ENCODE results near the gene CCDC149. TPM values are rescaled to one million over a fixed set of nuclear protein-coding genes. Genes with fewer than 3 reads are reported as not detected.

CCDC149 gene
- total and polyA plus RNA-seq, 9 of the 15 experiments (the other 6 are each of a cell fraction or from before 2014, with no cell fraction given): 0.04 to 0.18 TPM; not detected in 7

- TF ChIP-seq ZBTB40 (IDR thresholded peaks at IDR 0.05) (no peak), ZBTB40 (CRISPR knock-in tag; IDR thresholded peaks at IDR 0.05) (no peak), MAZ (CRISPR knock-in tag; conservative IDR thresholded peaks at IDR 0.05 in 1 of 2, IDR thresholded peaks at IDR 0.05 in 1 of 2) (no peak), SNIP1 (IDR thresholded peaks at IDR 0.05; ENCODE audit: low read depth) (no peak), ZBTB43 (CRISPR knock-in tag; IDR thresholded peaks at IDR 0.05) (no peak), MTA1 (IDR thresholded peaks at IDR 0.05; ENCODE audit: borderline replicate concordance) (no peak), ZNF347 (CRISPR knock-in tag; IDR thresholded peaks at IDR 0.05; ENCODE audit: low read depth) (no peak), HOMEZ (CRISPR knock-in tag; IDR thresholded peaks at IDR 0.05) (no peak), ETS2 (tag; IDR thresholded peaks at IDR 0.05; ENCODE audit: borderline replicate concordance, poor library complexity, severe bottlenecking) (no peak), BCL6 (CRISPR knock-in tag; IDR thresholded peaks at IDR 0.05) (no peak)
Measured at GRCh38 chr4:24956763-24957162, 43.9 kb upstream of the CCDC149 start (continued).
